Ureter (tissue), 1 donor: ENCODE measurements around the gene DAP. TPM values are rescaled to one million over a fixed set of nuclear protein-coding genes. Genes with fewer than 3 reads are reported as not detected.
A peak's percentile ranks its signal among the peaks of the same experiment; 100 is the strongest.
"Not testable (repeated sequence)": the region's sequence is repeated elsewhere in the genome, so short reads cannot be mapped to it uniquely, and the experiment has no call there.

ENCODE experiments used
- DNase-seq: peaks from one replicate; pipeline ENCODE4 v3.0.0-alpha.2; 2020; ENCODE audit warnings: low spot score
- total RNA-seq: library from RNA; stranded (reverse); gene quantifications from one replicate; pipeline ENCODE4 v1.2.4, GENCODE V29; 2023
- donor health status: DM: yes; HTN: yes; CAD: no.

DAP gene
- total RNA-seq: 209 TPM

DNA sequence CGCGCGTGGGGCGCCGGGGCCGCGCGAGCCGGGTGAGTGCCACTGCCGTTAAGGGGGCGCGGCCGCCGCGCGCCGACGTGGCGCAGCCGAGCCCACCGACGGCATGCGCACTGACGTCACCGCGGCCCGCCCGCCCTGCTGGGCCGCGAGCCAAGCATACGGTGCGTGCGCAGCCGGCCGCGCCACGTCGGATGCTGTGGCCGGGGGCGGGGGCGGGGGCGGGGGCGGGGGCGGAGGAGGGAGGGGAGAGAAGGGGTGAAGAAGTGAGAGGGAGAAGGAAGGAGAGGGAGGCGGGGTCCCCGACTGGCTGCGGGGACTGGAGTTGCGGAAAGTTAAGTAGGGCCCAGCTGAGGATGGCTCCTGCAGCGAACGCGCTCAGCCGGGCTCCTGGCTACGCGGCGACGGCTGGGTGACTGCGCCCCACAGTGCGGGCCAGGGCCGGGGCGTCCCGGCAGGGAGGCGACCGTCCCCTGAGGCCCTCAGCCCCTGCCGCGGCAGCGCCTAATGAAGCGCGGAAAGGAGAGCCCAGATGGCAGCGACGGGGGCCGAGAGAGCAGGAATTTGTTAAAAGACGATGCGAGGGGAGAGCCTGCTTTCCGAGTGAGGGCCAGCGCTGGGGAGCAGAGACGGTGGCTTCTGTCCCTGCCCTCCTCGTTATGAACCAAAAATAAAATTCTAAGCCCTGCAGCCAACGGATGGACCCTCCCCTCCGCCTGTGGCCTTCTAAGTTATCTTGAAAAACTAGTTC lies at the start of gene DAP:
TSS of gene DAP (minus strand) at position 50 of the 748 bp plus-strand sequence. CDS start 166 bp downstream, outside the sequence.
- DNase-seq: peak; percentile 86

- DNase-seq: no peak
Observed at GRCh38 chr5:10808347-10809226, 47.6 kb upstream of the DAP start.

DNA sequence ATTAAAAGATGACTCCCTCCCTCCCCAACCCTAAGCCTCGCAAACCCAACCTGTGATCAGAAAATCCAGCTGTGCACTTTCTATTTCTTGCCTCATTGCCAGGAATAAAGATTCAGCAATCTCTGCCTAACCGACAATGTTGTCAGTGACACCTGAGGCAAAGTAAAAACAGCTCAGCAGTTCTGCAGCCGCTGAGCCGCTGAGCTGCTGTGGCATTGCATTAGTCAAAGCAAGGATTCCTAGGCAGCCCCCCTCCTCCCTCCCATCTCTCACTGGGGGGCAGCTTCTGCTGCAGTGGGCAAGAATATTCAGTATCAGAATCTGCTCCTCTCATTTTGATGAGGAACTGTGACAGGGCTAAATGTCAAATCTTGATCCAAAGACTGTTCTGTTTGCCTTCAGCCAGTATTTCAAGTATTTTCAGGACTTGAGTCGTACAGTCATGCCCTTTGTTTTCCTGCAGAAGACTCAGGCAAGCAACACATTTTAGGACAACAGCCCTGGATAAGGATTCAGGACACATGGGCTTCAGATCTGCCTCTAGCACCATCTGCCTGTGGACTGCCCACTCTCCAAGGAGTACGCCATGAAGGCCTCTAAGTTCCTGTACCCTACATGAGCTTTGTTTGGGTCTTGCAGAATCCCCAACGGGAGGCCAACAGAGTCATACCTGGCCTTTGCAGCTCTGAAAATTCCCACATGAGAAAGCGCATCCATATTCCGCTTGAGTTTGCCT lies 41.1 kb upstream of the DAP start:
- DNase-seq: no peak

DNA sequence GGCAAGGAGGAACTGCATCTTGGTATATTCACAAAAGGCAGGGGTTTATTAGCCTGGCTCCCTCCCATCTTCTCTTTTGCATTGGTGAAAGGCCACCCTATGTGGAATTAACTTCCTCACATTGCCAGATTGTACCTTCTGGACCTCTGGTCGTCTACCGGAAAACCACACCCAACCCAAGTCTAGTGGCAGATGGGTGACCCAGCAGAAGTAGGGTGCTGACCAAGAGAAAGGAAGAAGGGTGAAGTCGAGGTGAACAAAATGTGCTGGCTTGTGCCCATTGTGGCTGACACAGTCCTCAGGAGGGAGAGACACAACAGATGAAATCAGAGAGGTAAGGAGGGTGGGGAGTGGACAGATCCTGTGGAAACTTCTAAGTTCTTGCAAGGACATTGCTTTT lies 39.8 kb upstream of the DAP start:
- no peak for DNase-seq

GRCh38 chr5:10797261-10797660 lies 36.2 kb upstream of the DAP start:
- no peak for DNase-seq

GRCh38 chr5:10793785-10794184 lies 32.8 kb upstream of the DAP start:
- DNase-seq: no peak

- DNase-seq: no peak
Observed at GRCh38 chr5:10792336-10792735, 31.3 kb upstream of the DAP start.

- no peak for DNase-seq
Observed at GRCh38 chr5:10789726-10790125, 28.7 kb upstream of the DAP start.

- no peak for DNase-seq
Observed at GRCh38 chr5:10789021-10789420, 28.0 kb upstream of the DAP start.

- DNase-seq: no peak
Observed at GRCh38 chr5:10788358-10788757, 27.3 kb upstream of the DAP start.

GRCh38 chr5:10786835-10787234 lies 25.8 kb upstream of the DAP start:
- no peak for DNase-seq

DNA sequence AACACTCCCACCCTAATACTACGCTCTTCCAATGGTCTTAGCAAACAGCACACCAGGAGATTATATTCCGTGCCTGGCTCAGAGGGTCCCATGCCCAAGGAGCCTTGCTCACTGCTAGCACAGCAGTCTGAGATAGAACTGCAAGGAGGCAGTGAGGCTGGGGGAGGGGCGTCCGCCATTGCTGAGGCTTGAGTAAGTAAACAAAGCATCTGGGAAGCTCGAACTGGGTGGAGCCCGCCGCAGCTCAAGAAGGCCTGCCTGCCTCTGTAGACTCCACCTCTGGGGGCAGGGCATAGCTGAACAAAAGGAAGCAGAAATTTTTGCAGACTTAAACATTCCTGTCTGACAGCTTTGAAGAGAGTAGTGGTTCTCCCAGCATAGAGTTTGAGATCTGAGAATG lies 19.2 kb upstream of the DAP start:
- not testable (repeated sequence) for DNase-seq

- no peak for DNase-seq
Observed at GRCh38 chr5:10779592-10779991, 18.6 kb upstream of the DAP start.

DNA sequence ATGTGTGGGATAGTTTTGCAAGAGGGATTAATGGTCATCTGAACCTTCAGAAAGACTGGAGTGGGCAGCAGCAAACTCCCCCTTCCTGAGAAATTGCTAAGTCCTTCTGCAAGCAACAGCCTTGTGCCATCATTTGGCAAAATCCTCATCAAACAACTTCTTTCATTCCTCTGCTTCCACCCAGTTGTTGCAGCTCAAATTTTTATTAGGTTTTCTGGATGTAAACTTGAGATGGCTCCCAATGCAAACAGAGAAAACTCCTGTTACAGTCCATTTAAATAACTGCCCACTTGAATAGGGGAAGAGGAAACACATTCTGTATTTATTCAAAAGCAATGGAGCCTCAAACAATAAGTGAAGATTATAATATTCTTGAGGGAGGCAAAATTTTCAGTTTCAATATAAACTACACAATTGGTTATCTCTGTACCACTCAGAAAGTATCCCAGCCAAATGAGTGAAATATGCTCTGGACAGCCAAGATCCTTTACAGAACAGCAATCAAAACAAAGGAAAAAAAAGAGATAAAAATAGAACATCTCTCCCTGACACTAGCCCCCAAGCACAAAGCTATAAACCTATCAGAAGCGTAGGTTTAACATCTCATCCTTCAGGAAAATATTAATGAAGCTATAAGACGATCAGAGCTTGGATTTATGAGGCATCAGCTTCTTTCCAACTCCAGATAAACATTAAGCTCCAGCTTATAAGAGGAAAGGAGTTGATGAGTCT lies 17.3 kb upstream of the DAP start:
- DNase-seq: no peak

- DNase-seq: no peak
Observed at GRCh38 chr5:10775646-10776045, 14.6 kb upstream of the DAP start.

DNA sequence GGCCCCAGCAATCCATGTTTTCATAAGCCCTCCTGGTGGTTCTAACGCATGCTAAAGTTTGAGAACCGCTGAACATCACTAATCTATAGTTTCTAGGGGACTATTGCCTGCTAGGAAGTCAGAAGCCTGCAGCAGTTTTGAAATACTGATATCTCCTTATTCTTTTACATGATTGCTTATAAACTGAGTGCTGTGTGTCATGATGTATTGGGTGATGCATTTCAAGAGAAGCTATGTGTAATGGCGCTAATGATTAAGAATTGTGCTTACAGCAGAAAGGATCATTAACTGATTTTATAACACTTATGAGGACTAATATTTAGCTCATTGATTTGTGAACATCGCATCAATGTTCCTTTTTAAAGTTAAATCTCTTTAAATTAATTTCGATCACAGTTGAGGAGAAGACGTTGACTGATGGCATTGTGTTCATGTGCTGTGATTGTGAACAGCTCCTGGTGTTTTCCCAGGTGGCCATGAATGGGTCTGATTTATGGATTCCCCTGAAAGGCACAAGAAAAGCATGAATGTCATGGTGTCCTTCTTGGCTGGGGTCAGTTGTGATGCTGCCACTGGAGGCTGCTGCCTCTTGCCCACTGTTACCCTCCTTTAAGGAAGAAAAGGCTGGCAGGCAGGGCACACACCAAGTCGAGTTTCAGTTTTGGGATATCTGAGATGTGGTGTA lies 12.0 kb upstream of the DAP start:
- no peak for DNase-seq

DNA sequence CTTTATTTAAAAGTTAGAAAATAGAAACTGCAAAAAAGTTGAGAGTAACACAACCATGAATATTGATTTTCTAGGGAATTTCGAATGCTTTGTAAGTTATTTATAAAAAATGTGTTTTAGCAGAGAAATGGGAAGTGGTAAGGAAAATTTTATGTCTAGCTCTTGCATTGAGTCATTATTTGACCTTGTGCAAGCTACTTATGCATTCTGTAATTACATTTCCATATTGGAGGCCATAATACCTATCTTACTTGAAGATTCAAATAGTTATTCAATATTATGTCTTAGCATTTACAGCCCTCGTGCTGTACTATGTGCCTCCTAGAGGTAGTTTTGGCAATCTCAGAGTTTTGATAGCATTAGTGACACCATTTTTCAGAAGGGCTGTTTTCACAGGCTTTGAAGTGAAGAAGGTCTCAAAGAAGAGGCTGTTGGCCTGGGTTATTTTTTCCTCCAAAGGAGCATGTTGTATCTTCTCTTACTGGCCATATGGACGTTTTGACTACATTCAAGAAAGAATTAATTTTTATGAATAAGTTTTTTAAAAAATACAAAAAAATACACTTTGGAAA lies 7.4 kb upstream of the DAP start:
- no peak for DNase-seq

- no peak for DNase-seq
Observed at GRCh38 chr5:10762776-10763500, 1.9 kb upstream of the DAP start.

DNA sequence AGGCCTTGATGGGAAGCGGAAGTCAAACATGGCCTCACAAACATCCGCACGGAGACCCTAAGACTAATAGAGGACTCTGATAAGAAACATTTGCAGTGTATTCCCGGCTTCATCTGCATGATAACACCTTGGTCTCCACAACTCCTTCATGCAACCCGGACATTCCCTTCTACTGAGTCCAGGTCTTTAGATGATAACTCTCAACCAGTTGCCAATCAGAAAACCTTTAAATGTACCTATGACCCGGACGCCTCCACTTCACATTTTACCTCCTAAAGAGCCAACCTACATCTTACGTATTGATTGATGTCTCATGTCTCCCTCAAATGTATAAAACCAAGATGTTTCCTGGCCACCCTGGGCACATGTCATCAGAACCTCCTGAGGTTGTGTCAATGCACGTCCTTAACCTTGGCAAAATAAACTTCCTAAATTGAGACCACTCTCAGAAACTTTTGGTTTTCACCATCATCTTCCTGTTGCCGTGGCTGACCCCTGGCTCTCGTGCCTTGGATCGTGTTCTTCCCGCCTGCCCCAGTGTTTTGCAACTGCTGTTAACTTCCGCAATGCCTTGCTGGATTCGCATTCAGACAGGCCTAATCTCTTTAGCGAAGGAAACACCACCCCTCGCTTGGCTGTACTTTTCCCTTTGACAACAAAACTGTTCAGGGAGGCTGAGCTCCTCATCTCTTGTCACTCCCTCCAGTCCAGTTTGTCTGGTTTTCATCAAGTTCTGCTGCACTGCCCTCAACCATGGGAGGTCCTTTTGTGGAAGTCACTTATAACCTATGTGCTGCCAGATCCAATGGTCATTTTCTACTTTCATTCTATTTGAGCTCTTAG lies 1.1 kb upstream of the DAP start:
- DNase-seq: peak; percentile 76
